Panc1 (cell line): ENCODE results near the gene NTRK2. TPM values are rescaled to one million over a fixed set of nuclear protein-coding genes. Genes with fewer than 3 reads are reported as not detected.

Experiments
- ATAC-seq: fragments of 200-7000 bp; cut with Tn5 transposase; 2 replicates; pipeline ENCODE4 v1.9.1; 2020; ENCODE audit warnings: mild to moderate bottlenecking, moderate library complexity
- BruUV-seq: library from RNA; stranded (reverse); fragments of 400-500 nt; replicated peaks from 2 replicates; lab custom pipeline; 2021; lab: Mats Ljungman, UMichigan
- CTCF ChIA-PET: fragments of 300-600 bp; sonication (Branson Sonifier 250); formaldehyde crosslinking; loops from one replicate; lab custom pipeline; 2022; ENCODE audit warnings: antibody characterized with exemption; lab: Charles Lee
- POLR2A ChIA-PET: fragments of 300-600 bp; sonication (Branson Sonifier 250); formaldehyde crosslinking; loops from one replicate; lab custom pipeline; 2022; ENCODE audit warnings: antibody characterized with exemption; lab: Charles Lee
- DNase-seq: peaks from one replicate; pipeline ENCODE4 v3.0.0-alpha.2; 2010; ENCODE audit warnings: low read depth, low spot score
- H3K27ac ChIP-seq: 2 replicates; pipeline ENCODE4 v1.5.1; 2011; ENCODE audit warnings: mild to moderate bottlenecking, low read length, inconsistent platforms
- H3K27me3 ChIP-seq: fragments of 200-500 bp; sonication (Bioruptor generic); 2 replicates; pipeline ENCODE4 v1.6.0; 2014; ENCODE audit warnings: low read length, inconsistent platforms; ENCODE audit not compliant: control insufficient read depth, insufficient read depth
- H3K36me3 ChIP-seq: fragments of 200-500 bp; sonication (Bioruptor generic); 2 replicates; pipeline ENCODE4 v1.5.1; 2014; ENCODE audit warnings: inconsistent platforms, mild to moderate bottlenecking, low read length, moderate library complexity; ENCODE audit not compliant: control insufficient read depth, insufficient read depth
- H3K4me1 ChIP-seq: 2 replicates; pipeline ENCODE4 v1.5.1; 2011; ENCODE audit warnings: inconsistent platforms, mild to moderate bottlenecking, low read length, moderate library complexity; ENCODE audit not compliant: control insufficient read depth, insufficient read depth
- H3K4me3 ChIP-seq, 2 experiments: 2 replicates each; pipeline ENCODE4 v1.5.1; 2011 to 2012; ENCODE audit warnings: low read depth in 2 of 2, low read length in 2 of 2, mild to moderate bottlenecking in 2 of 2, inconsistent platforms in 1 of 2, moderate library complexity in 1 of 2
- H3K9me3 ChIP-seq: fragments of 200-500 bp; sonication (Bioruptor generic); 2 replicates; pipeline ENCODE4 v1.5.1; 2014; ENCODE audit warnings: low read depth, mild to moderate bottlenecking, inconsistent platforms, low read length, moderate library complexity; ENCODE audit not compliant: control insufficient read depth, insufficient read depth
- CTCF ChIP-seq: fragments of 450-650 bp; IDR thresholded peaks from 2 replicates; pipeline ENCODE4 v1.5.1; 2017; ENCODE audit warnings: mild to moderate bottlenecking
- POLR2AphosphoS5 ChIP-seq: IDR thresholded peaks from 2 replicates; pipeline ENCODE4 v1.6.1; 2012; ENCODE audit warnings: mild to moderate bottlenecking, low read depth, low read length, moderate library complexity
- REST ChIP-seq, 2 experiments: IDR thresholded peaks; 2 replicates each; pipeline ENCODE4 v1.6.1; 2011 to 2012; ENCODE audit warnings: low read depth in 2 of 2, control low read depth in 1 of 2, low read length in 1 of 2, mild to moderate bottlenecking in 1 of 2, moderate library complexity in 1 of 2; ENCODE audit not compliant: insufficient read depth in 1 of 2
- SIN3A ChIP-seq: IDR thresholded peaks from 2 replicates; pipeline ENCODE4 v1.6.1; 2012; ENCODE audit warnings: low read depth, mild to moderate bottlenecking, low read length, moderate library complexity, borderline replicate concordance; ENCODE audit not compliant: insufficient read depth
- TCF7L2 ChIP-seq: IDR thresholded peaks from 2 replicates; pipeline ENCODE4 v1.6.1; 2011; ENCODE audit warnings: mild to moderate bottlenecking, low read depth, low read length, inconsistent platforms
- in situ Hi-C: cut with HindIII; loops from 2 replicates; pipeline ENCODE4 v1.10.0; 2016; ENCODE audit warnings: low sequenced_read_pairs, low pct_unique_long_range_greater_than_20kb
- intact Hi-C: fragments of 100-400 bp; cut with micrococcal nuclease; formaldehyde crosslinking; loops from one replicate; pipeline ENCODE4 v1.10.0; 2022; ENCODE audit not compliant: unreplicated experiment
- total RNA-seq: library from RNA; stranded (reverse); gene quantifications from one replicate; pipeline ENCODE4 v1.2.1, GENCODE V29; 2021; ENCODE audit not compliant: unreplicated experiment

NTRK2 gene
- total RNA-seq, 1 experiment from 2014 or later: 0.23 TPM

- POLR2A ChIA-PET: interaction anchor here (0.7 kb wide), 1 partner anchor 14 kb away, joined by 5 read pairs; no protein-coding TSS in a partner anchor
- BruUV-seq: no TSS peak
- DNase-seq (no peak), ATAC-seq (no peak)
- TF ChIP-seq TCF7L2: no peak
- no peak for TF ChIP-seq POLR2AphosphoS5
- TF ChIP-seq CTCF: no peak
- TF ChIP-seq REST (IDR thresholded peaks at IDR 0.05; ENCODE audit: insufficient read depth in 1 of 2, low read depth in 2 of 2, low read length in 1 of 2): no peak
- no peak for TF ChIP-seq SIN3A
- H3K27me3 ChIP-seq: no peaks in the 10 kb centered on the region
- H3K4me3 ChIP-seq: no peak overlapping the region
- intact Hi-C loops (no loop called here), in situ Hi-C loops (no loop called here)
- no peaks in the 10 kb centered on the region for H3K36me3 ChIP-seq
- CTCF ChIA-PET: no interaction called here
- H3K27ac ChIP-seq: no peak overlapping the region
- no peaks in the 10 kb centered on the region for H3K4me1 ChIP-seq
- H3K9me3 ChIP-seq: no peaks in the 10 kb centered on the region
These were observed 210.1 kb downstream of the NTRK2 start for GRCh38 chr9:84879631-84880030.

GRCh38 chr9:84880835-84881234 lies 211.3 kb downstream of the NTRK2 start:
- CTCF ChIA-PET: no interaction called here
- Histone ChIP-seq H3K9me3 (no peaks in the 10 kb centered on the region), H3K27ac (no peak overlapping the region), H3K36me3 (no peaks in the 10 kb centered on the region), H3K4me1 (no peaks in the 10 kb centered on the region), H3K27me3 (no peaks in the 10 kb centered on the region), H3K4me3 (no peak overlapping the region)
- in situ Hi-C loops (no loop called here), intact Hi-C loops (no loop called here)
- no peak for DNase-seq
- POLR2A ChIA-PET: no interaction called here
- TF ChIP-seq CTCF (no peak), POLR2AphosphoS5 (no peak), SIN3A (no peak), TCF7L2 (no peak), REST (IDR thresholded peaks at IDR 0.05; ENCODE audit: insufficient read depth in 1 of 2, low read depth in 2 of 2, low read length in 1 of 2) (no peak)
- ATAC-seq: no peak
- no TSS peak for BruUV-seq
